Right renal pelvis (tissue), 4 donors: Measurements from ENCODE around the gene KIAA0319L. TPM values are rescaled to one million over a fixed set of nuclear protein-coding genes. Genes with fewer than 3 reads are reported as not detected.

Source experiments
- DNase-seq, 4 donors: peaks; one replicate each; pipeline ENCODE4 v3.0.0-alpha.2; 2013; ENCODE audit warnings: low read depth in 4 of 4, low spot score in 3 of 4, missing footprints in 1 of 4
- polyA plus RNA-seq, 4 donors: library from polyadenylated mRNA; unstranded; fragments of 120-200 nt; gene quantifications; one replicate each; pipeline ENCODE4 v1.2.1, GENCODE V29; 2013; ENCODE audit not compliant: insufficient read length in 4 of 4

KIAA0319L gene
- polyA plus RNA-seq, 4 donors: 59.4 to 64.4 (median 60.6) TPM

GRCh38 chr1:35452106-35452774 lies 105.0 kb downstream of the KIAA0319L start:
- DNase-seq: no peak

GRCh38 chr1:35451125-35451528 lies 106.1 kb downstream of the KIAA0319L start:
- peak; percentile 47 to 60 (median 50) for DNase-seq

- no peak for DNase-seq
These were observed 107.7 kb downstream of the KIAA0319L start for GRCh38 chr1:35449334-35450008.

GRCh38 chr1:35448344-35448801 lies 108.8 kb downstream of the KIAA0319L start:
- no peak for DNase-seq

GRCh38 chr1:35447278-35447677 lies 109.9 kb downstream of the KIAA0319L start:
- no peak for DNase-seq

- DNase-seq: no peak
These were observed 112.8 kb downstream of the KIAA0319L start for GRCh38 chr1:35444519-35444774.

GRCh38 chr1:35443768-35444518 lies 113.3 kb downstream of the KIAA0319L start:
- DNase-seq: no peak

GRCh38 chr1:35442734-35443133 lies 114.5 kb downstream of the KIAA0319L start:
- no peak for DNase-seq

GRCh38 chr1:35441926-35442579 lies 115.2 kb downstream of the KIAA0319L start:
- DNase-seq: no peak

GRCh38 chr1:35439626-35440025 lies 117.6 kb downstream of the KIAA0319L start:
- DNase-seq: no peak

GRCh38 chr1:35437200-35437599 lies 120.0 kb downstream of the KIAA0319L start:
- DNase-seq: no peak

GRCh38 chr1:35436078-35436477 lies 121.1 kb downstream of the KIAA0319L start:
- no peak for DNase-seq

- no peak for DNase-seq
These were observed 122.5 kb downstream of the KIAA0319L start for GRCh38 chr1:35434703-35435102.

- DNase-seq: no peak
These were observed 123.5 kb downstream of the KIAA0319L start for GRCh38 chr1:35433714-35434113.

- no peak for DNase-seq
These were observed 125.0 kb downstream of the KIAA0319L start for GRCh38 chr1:35432231-35432630.

GRCh38 chr1:35431173-35431599 lies 126.0 kb downstream of the KIAA0319L start:
- no peak for DNase-seq

- no peak for DNase-seq
These were observed 126.4 kb downstream of the KIAA0319L start for GRCh38 chr1:35430762-35431161.

- no peak for DNase-seq
These were observed 128.8 kb downstream of the KIAA0319L start for GRCh38 chr1:35428360-35428759.

GRCh38 chr1:35426097-35426586 lies 131.1 kb downstream of the KIAA0319L start:
- DNase-seq: no peak

- no peak for DNase-seq
These were observed 148.3 kb downstream of the KIAA0319L start for GRCh38 chr1:35408925-35409324.

GRCh38 chr1:35407743-35408142 lies 149.5 kb downstream of the KIAA0319L start:
- no peak for DNase-seq
